ENCODE results near the gene FOLR3.

Gene FOLR3

GRCh38 chr11:72120930-72121329 lies 14.6 kb upstream of the FOLR3 start:
- POLR2A ChIA-PET, result no interaction called here
- CTCF ChIA-PET, result interaction anchor here (1.2 kb wide), 1 partner anchor 23 kb away, joined by 4 read pairs; no protein-coding TSS in a partner anchor
- DNase-seq (ENCODE audit: extremely low spot score), result no peak
- TF ChIP-seq, protein P1, sequence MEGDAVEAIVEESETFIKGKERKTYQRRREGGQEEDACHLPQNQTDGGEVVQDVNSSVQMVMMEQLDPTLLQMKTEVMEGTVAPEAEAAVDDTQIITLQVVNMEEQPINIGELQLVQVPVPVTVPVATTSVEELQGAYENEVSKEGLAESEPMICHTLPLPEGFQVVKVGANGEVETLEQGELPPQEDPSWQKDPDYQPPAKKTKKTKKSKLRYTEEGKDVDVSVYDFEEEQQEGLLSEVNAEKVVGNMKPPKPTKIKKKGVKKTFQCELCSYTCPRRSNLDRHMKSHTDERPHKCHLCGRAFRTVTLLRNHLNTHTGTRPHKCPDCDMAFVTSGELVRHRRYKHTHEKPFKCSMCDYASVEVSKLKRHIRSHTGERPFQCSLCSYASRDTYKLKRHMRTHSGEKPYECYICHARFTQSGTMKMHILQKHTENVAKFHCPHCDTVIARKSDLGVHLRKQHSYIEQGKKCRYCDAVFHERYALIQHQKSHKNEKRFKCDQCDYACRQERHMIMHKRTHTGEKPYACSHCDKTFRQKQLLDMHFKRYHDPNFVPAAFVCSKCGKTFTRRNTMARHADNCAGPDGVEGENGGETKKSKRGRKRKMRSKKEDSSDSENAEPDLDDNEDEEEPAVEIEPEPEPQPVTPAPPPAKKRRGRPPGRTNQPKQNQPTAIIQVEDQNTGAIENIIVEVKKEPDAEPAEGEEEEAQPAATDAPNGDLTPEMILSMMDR (IDR thresholded peaks at IDR 0.05; ENCODE audit: control extremely low read depth, extremely low read depth, low read depth, missing control alignments), result no peak

- ChIA-PET POLR2A (no interaction called here), CTCF (interaction anchor here (1.9 kb wide), 1 partner anchor 21 kb away, joined by 6 read pairs; no protein-coding TSS in a partner anchor)
Measured at GRCh38 chr11:72122607-72123006, 12.9 kb upstream of the FOLR3 start.

DNA sequence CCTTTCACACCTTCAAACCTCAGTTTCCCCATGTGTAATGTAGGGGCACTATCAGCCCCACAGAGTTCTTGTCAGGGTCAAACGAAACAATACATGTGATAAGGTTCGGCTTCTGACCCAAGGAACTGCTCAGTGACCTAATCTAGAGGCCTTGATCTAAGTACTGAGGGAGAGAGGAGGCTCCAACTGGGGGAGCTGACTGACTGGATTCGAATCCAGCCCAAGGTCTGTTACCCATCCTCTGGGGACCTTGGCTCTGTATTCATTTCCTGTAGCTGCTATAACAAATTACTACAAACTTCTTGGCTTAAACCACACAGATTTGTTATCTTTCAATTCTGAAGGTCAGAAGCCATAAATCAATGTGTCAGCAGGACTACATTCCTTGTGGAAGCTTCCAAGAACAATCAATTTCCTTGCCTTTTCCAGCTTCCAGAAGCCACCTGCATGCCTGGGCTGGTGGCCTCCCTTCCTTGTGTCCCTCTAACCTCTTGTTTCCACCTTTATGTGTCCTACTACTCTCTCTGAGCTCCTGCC lies 12.3 kb upstream of the FOLR3 start:
- ChIA-PET POLR2A (no interaction called here), CTCF (interaction anchor here (1.3 to 1.9 kb wide), 2 partner anchors 21 to 98 kb away, joined by 5 to 6 read pairs; no protein-coding TSS in a partner anchor)
- TF ChIP-seq, protein P1 (IDR thresholded peaks at IDR 0.05; ENCODE audit: control extremely low read depth, extremely low read depth, low read depth, missing control alignments), result no peak
- no peak for DNase-seq (ENCODE audit: extremely low spot score)

More at GRCh38 chr11:72122607-72123006, 12.9 kb upstream of the FOLR3 start:
- DNase-seq (ENCODE audit: extremely low spot score), result no peak
- TF ChIP-seq, protein P1 (IDR thresholded peaks at IDR 0.05; ENCODE audit: control extremely low read depth, extremely low read depth, low read depth, missing control alignments), result no peak

DNA sequence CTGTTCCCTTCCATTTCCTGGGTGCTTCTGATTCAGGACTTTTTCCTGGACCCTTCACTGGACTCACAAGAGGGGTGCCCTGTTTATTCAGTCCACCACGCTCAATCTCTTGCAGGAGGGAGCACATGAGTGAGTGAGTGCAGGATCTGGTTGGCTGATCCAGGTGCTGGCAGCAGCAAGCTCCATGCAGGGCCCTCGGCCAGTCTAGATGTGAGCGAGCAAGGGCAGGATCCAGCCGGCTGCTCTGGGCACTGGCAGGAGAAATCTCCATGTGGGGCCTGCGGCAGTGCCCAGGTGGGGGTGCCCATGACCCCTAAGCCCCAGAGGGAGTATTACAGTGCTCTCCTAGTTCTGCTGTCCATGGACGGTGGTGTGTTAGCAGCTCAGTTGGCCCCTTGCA lies 11.5 kb upstream of the FOLR3 start:
- ChIA-PET CTCF (interaction anchor here (1.3 to 1.9 kb wide), 2 partner anchors 20 to 99 kb away, joined by 5 to 6 read pairs; no protein-coding TSS in a partner anchor), POLR2A (no interaction called here)
- DNase-seq (ENCODE audit: extremely low spot score), result no peak
- TF ChIP-seq, protein P1 (IDR thresholded peaks at IDR 0.05; ENCODE audit: control extremely low read depth, extremely low read depth, low read depth, missing control alignments), result no peak

GRCh38 chr11:72125956-72126355 lies 9.6 kb upstream of the FOLR3 start:
- CTCF ChIA-PET, result interaction anchor here (1.1 to 4.1 kb wide), 4 partner anchors 11 to 101 kb away, joined by 3 to 25 read pairs (median 4); partner anchors contain the start of gene ANAPC15
- POLR2A ChIA-PET, result no interaction called here
- TF ChIP-seq, protein P1 (IDR thresholded peaks at IDR 0.05; ENCODE audit: control extremely low read depth, extremely low read depth, low read depth, missing control alignments), result no peak
- DNase-seq (ENCODE audit: extremely low spot score), result no peak

DNA sequence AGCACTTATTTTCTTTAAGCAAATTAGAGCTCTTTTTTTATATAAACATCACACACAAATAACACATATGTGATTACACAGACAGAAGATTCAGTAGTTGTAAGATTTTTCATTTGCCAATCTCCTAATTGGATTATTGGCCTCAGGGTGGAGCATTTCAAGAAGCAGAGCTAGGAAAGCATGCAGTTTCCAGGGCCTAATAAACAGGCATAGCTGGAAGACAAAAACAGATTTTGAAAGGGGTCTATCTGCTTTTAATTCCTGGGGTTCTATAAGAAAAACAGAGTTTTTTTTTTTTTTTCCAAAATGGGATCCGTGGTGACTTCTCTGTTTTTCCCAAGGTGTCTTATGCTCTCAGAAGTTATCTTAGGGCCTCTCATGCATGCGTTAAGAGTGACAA lies 7.6 kb upstream of the FOLR3 start:
- ChIA-PET POLR2A (no interaction called here), CTCF (interaction anchor here (1.1 to 4.1 kb wide), 2 partner anchors 16 to 89 kb away, joined by 3 to 25 read pairs; no protein-coding TSS in a partner anchor)
- DNase-seq (ENCODE audit: extremely low spot score), result no peak

More for the DNA sequence above, 7.6 kb upstream of the FOLR3 start:
- TF ChIP-seq, protein P1 (IDR thresholded peaks at IDR 0.05; ENCODE audit: control extremely low read depth, extremely low read depth, low read depth, missing control alignments), result no peak
